Subcutaneous adipose tissue (tissue), 4 donors: ENCODE data around the gene KNCN. TPM values are rescaled to one million over a fixed set of nuclear protein-coding genes. Genes with fewer than 3 reads are reported as not detected.

Experiments used
- total RNA-seq, 4 donors: library from RNA; depleted of rRNA; stranded (reverse); fragments of >200 nt; gene quantifications; one replicate each; pipeline ENCODE4 v1.1.0, GENCODE V29; 2016
- TF ChIP-seq, protein P1 (sequence below): fragments of 450-650 bp; IDR thresholded peaks from one replicate; pipeline ENCODE4 v1.5.1; 2016; ENCODE audit warnings: low read depth, mild to moderate bottlenecking, control low read depth, antibody characterized with exemption, moderate library complexity

KNCN gene
- total RNA-seq, 4 donors from 2014 or later = not detected

DNA sequence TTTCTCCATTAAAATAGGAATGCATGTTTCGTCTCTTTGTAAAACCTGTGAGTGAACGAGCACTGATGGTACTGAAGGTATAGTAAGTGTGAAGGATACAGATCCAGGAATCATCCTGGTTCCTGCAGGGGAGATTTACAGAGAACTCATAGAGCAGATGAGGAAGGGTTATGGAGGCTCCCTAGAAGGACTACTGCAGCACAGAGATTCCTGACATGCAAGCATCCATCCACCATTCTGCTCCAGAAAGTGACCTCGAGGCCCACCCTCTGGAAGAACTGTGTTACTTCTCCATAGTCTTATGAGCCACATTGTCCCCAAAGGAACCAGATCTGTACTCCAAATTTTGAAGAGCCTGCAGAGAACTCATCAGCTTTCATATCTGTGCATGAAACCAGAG is 38.1 kb upstream of the KNCN start:
- TF ChIP-seq, protein P1, sequence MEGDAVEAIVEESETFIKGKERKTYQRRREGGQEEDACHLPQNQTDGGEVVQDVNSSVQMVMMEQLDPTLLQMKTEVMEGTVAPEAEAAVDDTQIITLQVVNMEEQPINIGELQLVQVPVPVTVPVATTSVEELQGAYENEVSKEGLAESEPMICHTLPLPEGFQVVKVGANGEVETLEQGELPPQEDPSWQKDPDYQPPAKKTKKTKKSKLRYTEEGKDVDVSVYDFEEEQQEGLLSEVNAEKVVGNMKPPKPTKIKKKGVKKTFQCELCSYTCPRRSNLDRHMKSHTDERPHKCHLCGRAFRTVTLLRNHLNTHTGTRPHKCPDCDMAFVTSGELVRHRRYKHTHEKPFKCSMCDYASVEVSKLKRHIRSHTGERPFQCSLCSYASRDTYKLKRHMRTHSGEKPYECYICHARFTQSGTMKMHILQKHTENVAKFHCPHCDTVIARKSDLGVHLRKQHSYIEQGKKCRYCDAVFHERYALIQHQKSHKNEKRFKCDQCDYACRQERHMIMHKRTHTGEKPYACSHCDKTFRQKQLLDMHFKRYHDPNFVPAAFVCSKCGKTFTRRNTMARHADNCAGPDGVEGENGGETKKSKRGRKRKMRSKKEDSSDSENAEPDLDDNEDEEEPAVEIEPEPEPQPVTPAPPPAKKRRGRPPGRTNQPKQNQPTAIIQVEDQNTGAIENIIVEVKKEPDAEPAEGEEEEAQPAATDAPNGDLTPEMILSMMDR = no peak

DNA sequence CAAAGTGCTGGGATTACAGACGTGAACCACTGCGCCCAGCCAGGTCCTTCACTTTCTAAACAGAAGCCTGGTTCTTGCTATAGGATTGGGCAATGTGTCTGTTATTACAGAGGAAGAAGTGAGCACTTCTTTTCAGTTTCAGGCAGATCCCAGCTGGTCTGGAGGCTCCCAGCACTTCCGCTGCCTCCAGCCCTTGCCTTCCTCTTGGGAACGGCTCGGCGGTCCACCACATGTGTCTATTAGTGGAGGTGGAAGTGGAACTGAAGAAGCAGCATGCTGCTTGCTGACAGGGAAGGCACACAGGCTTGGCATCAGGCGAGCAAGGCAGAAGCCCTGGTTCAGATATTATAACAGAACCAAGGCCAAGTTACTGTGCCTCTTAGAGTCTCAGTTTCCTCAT is 35.6 kb upstream of the KNCN start:
- TF ChIP-seq, protein P1 = no peak

DNA sequence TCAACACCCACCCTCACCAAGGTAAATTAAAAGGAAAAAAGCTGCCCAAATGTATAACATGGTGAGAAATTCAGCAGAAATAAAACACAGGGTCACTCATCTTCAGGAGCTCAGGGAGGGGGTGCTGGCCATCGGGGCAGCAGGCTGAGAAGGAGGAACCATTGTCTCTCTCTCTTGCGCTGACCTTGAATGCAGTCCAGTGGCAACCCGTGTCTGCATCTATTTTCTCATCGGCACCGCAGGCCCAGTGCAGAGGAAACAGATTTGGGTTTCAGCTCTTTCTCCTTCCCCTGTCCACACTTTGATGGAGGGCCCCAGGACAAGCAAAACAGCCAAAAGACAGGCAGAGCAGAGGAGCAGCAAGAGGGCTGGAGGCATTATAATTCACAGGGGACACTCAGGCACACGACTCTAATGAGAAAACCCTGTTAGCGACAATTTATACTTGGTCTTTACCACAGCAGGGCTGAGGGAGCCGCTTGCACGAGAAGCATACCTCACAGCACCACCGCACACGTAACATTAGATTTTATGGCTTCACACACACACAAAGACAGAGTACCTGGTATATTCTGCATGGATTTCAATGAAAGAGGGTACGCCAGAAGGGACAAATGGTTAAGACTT is 34.0 kb upstream of the KNCN start:
- TF ChIP-seq, protein P1 = no peak

DNA sequence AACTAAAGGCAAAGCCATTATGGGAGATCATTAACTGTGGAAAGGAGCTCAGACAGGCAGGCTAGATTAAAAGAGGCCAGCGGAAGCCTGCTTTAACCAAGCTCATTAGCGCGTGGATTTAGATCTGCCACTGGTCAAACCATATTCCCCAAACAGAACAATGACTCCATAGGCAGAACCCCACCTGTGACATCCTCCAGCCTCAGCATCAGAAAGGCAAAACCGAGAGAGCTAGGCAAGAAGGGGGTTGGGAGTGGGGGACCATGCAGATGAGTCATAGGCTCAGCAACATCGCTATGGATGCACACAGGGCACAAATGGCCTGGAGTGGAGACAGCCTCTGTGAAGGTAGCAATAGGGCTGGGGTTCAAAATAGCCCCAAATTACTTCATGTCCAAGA is 32.0 kb upstream of the KNCN start:
- TF ChIP-seq, protein P1 = no peak

- TF ChIP-seq, protein P1 = no peak
Observed at GRCh38 chr1:46582972-46583371, 31.5 kb upstream of the KNCN start.

- TF ChIP-seq, protein P1 = no peak
Observed at GRCh38 chr1:46581681-46582455, 30.4 kb upstream of the KNCN start.

- TF ChIP-seq, protein P1 = no peak
Observed at GRCh38 chr1:46580140-46580903, 28.9 kb upstream of the KNCN start.
